Parathyroid adenoma (tissue), 2 donors: ENCODE results near the gene CSTF2.
A peak's percentile ranks its signal among the peaks of the same experiment; 100 is the strongest.

Experiments used
- H2AFZ ChIP-seq: fragments of 300-600 bp; sonication (generic); one replicate; pipeline ENCODE4 v1.7.0; 2017; ENCODE audit warnings: antibody characterized with exemption, mild to moderate bottlenecking
- H3K27ac ChIP-seq: fragments of 300-600 bp; sonication (generic); one replicate; pipeline ENCODE4 v1.7.0; 2017
- H3K27me3 ChIP-seq: fragments of 300-600 bp; sonication (generic); one replicate; pipeline ENCODE4 v1.7.0; 2017; ENCODE audit warnings: low read length; ENCODE audit not compliant: control insufficient read depth, insufficient read depth
- H3K36me3 ChIP-seq: fragments of 300-600 bp; sonication (generic); one replicate; pipeline ENCODE4 v1.7.0; 2017; ENCODE audit warnings: low read length; ENCODE audit not compliant: control insufficient read depth, insufficient read depth
- H3K4me1 ChIP-seq: fragments of 300-600 bp; sonication (generic); one replicate; pipeline ENCODE4 v1.7.0; 2017; ENCODE audit warnings: control low read depth
- H3K4me2 ChIP-seq: fragments of 300-600 bp; sonication (generic); one replicate; pipeline ENCODE4 v1.7.0; 2017; ENCODE audit warnings: low read length
- H3K4me3 ChIP-seq: fragments of 300-600 bp; sonication (generic); one replicate; pipeline ENCODE4 v1.7.0; 2017; ENCODE audit warnings: low read depth, low read length
- H3K79me2 ChIP-seq: fragments of 300-600 bp; sonication (generic); one replicate; pipeline ENCODE4 v1.7.0; 2017; ENCODE audit warnings: control low read depth
- H3K9ac ChIP-seq: fragments of 300-600 bp; sonication (generic); one replicate; pipeline ENCODE4 v1.7.0; 2017; ENCODE audit warnings: mild to moderate bottlenecking
- H3K9me3 ChIP-seq: fragments of 300-600 bp; sonication (generic); one replicate; pipeline ENCODE4 v1.7.0; 2017; ENCODE audit warnings: low read length; ENCODE audit not compliant: control insufficient read depth
- TF ChIP-seq, protein P1 (sequence below): fragments of 300-600 bp; sonication (generic); IDR thresholded peaks from one replicate; pipeline ENCODE4 v1.7.0; 2017; ENCODE audit warnings: antibody characterized with exemption, mild to moderate bottlenecking
- donor health status: primary hyperparathyroidism.

CSTF2 gene

DNA sequence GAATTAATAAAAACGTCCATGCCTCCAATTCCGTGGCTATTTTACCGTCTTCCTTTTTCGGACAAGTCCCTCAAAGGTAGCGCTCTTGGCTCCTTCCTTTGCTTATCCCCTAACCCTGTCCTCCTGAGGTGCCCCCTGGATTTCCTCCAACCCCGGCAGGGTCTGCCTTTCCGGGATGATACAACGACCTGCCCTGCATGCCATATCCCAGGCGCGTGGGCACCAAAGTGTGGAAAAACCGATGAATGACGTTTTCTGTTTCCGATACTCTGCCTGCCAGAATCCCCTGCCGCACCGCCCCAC lies 706 bp upstream of the CSTF2 start:
- Histone ChIP-seq H3K79me2 (no peaks in the 10 kb centered on the region), H2AFZ (peak overlapping the region; percentile 96), H3K4me2 (peak overlapping the region; percentile 85), H3K9ac (no peak overlapping the region), H3K27ac (no peak overlapping the region), H3K27me3 (no peaks in the 10 kb centered on the region), H3K36me3 (no peaks in the 10 kb centered on the region), H3K4me3 (peak overlapping the region; percentile 61), H3K9me3 (no peaks in the 10 kb centered on the region), H3K4me1 (no peaks in the 10 kb centered on the region)
- TF ChIP-seq, protein P1, sequence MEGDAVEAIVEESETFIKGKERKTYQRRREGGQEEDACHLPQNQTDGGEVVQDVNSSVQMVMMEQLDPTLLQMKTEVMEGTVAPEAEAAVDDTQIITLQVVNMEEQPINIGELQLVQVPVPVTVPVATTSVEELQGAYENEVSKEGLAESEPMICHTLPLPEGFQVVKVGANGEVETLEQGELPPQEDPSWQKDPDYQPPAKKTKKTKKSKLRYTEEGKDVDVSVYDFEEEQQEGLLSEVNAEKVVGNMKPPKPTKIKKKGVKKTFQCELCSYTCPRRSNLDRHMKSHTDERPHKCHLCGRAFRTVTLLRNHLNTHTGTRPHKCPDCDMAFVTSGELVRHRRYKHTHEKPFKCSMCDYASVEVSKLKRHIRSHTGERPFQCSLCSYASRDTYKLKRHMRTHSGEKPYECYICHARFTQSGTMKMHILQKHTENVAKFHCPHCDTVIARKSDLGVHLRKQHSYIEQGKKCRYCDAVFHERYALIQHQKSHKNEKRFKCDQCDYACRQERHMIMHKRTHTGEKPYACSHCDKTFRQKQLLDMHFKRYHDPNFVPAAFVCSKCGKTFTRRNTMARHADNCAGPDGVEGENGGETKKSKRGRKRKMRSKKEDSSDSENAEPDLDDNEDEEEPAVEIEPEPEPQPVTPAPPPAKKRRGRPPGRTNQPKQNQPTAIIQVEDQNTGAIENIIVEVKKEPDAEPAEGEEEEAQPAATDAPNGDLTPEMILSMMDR, result no peak

DNA sequence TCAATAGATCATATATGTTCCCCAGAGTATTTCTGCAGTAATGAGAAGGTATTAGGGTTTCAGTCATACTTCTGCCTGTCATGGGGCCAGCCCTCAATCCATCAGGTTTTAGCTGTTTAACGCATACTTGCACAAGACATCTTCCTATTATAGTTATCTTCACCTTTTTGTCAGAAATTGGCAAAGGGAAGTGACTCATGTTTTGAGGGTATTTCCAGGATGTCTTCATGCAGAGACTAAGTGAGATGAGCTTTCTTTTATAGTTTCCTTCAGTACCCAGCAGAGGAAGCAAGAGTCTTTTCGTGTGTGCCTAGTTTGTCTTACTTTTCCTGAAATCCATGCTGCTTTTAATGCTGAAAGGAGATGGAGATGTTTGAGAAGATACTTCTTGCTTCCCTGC lies 9.5 kb downstream of the CSTF2 start:
- no peak overlapping the region for H3K27ac ChIP-seq
- H3K9ac ChIP-seq, result no peak overlapping the region
- H3K27me3 ChIP-seq, result no peaks in the 10 kb centered on the region
- H2AFZ ChIP-seq, result no peak overlapping the region
- H3K4me3 ChIP-seq, result no peak overlapping the region
- no peaks in the 10 kb centered on the region for H3K4me1 ChIP-seq
- no peaks in the 10 kb centered on the region for H3K36me3 ChIP-seq
- no peaks in the 10 kb centered on the region for H3K9me3 ChIP-seq
- H3K4me2 ChIP-seq, result no peak overlapping the region
- no peaks in the 10 kb centered on the region for H3K79me2 ChIP-seq
- TF ChIP-seq, protein P1, result no peak

DNA sequence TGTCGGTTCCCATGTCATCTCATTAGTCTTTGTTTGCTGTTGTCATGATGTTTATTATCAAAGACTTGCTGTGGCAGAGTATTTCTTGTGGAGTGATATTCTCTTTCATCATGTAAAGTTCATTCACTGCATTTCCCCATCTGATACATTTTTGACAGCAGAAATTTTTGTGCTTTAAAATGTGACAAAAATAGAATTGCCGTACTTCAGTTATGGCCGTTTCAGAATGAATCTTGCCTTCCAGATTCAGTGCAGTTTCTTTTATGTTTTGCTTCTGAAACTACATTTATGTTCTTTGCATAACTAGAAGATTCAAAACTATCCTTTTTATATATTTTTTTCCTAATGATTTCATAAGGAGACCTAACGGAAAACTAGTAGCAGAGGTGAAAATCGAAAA lies 10.0 kb downstream of the CSTF2 start:
- H3K4me1 ChIP-seq, result no peaks in the 10 kb centered on the region
- TF ChIP-seq, protein P1, result no peak
- H3K9me3 ChIP-seq, result no peaks in the 10 kb centered on the region
- no peaks in the 10 kb centered on the region for H3K79me2 ChIP-seq
- H3K27me3 ChIP-seq, result no peaks in the 10 kb centered on the region
- no peak overlapping the region for H3K27ac ChIP-seq
- H2AFZ ChIP-seq, result no peak overlapping the region
- H3K4me2 ChIP-seq, result no peak overlapping the region
- H3K9ac ChIP-seq, result no peak overlapping the region
- no peaks in the 10 kb centered on the region for H3K36me3 ChIP-seq
- H3K4me3 ChIP-seq, result no peak overlapping the region

DNA sequence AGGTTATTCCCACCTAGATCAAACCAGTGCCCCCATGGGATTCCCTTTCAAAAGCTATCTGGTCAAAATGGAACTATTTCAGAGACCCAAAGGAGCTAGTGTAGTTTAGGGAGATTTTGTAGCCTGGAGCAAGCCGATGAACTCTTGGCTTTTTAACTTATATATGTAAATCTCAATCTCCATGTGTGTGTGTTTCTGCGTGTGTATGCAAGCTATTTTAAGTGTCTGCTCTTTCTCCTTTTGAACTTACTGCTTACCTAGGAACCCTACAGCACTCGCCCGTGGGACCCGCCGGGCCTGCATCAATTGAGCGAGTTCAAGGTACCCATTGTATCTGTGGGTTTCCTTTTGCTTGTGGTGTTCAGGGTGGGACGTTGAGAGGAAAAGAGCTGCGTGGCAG lies 10.4 kb downstream of the CSTF2 start:
- Histone ChIP-seq H3K27ac (no peak overlapping the region), H2AFZ (no peak overlapping the region), H3K36me3 (no peaks in the 10 kb centered on the region)

More for the DNA sequence above, 10.4 kb downstream of the CSTF2 start:
- no peak overlapping the region for H3K4me3 ChIP-seq
- TF ChIP-seq, protein P1, result no peak
- H3K9me3 ChIP-seq, result no peaks in the 10 kb centered on the region
- no peaks in the 10 kb centered on the region for H3K4me1 ChIP-seq
- H3K79me2 ChIP-seq, result no peaks in the 10 kb centered on the region
- H3K4me2 ChIP-seq, result no peak overlapping the region
- no peak overlapping the region for H3K9ac ChIP-seq
- no peaks in the 10 kb centered on the region for H3K27me3 ChIP-seq
